ENCODE data around the gene SPATA32. TPM values are rescaled to one million over a fixed set of nuclear protein-coding genes. Genes with fewer than 3 reads are reported as not detected.
A peak's percentile ranks its signal among the peaks of the same experiment; 100 is the strongest.
"Not testable (repeated sequence)": the region's sequence is repeated elsewhere in the genome, so short reads cannot be mapped to it uniquely, and the experiment has no call there.

Gene SPATA32
- total RNA-seq, 2 donors from 2014 or later: 3.2 TPM; not detected in 1

DNA sequence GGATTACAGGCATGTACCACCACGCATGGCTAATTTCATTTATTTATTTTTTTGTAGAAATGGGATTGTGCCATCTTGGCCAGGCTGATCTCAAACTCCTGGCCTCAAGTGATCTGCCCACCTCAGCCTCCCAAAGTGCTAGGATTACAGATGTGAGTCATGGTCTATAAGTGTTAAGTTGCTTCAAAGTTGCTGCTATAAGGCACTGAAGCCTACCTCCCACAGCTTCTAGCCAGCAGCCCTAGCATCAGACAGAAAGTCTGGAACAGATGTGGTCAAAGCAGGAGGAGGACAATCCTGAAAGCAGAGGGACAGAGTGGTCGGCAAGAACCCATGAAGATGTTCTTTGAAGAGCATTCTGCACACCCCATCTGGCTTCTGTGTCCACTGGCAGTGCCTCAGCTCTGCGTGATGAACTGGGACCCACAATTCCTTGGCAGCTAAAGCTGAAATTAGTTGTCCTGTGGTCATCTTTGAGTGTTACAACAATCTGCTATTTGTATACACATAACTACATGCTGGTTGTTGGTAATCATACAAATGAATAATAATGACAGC, 43.7 kb upstream of the SPATA32 start:
- intact Hi-C loops (cut with DNase I): no loop called here
- WGBS: 62% methylated on average over 3 of the region's 3 CpGs

GRCh38 chr17:45302649-45303173, 40.8 kb upstream of the SPATA32 start:
- intact Hi-C loops (cut with DNase I): no loop called here
- no peaks in the 10 kb centered on the region for H3K36me3 ChIP-seq
- peak; percentile 43 for TF ChIP-seq POLR2AphosphoS5 (IDR thresholded peaks at IDR 0.05)
- no peak for TF ChIP-seq CTCF (IDR thresholded peaks at IDR 0.05)
- no peak for TF ChIP-seq POLR2A (IDR thresholded peaks at IDR 0.05)
- WGBS: 56% methylated on average over 10 of the region's 10 CpGs
- peaks cover 3% of the 10 kb centered on the region for H3K4me1 ChIP-seq (replicated peaks)
- H3K27ac ChIP-seq: peak overlapping the region; percentile 41 to 56
- H3K27me3 ChIP-seq (replicated peaks; ENCODE audit: insufficient read depth): no peaks in the 10 kb centered on the region
- H3K9me3 ChIP-seq: no peaks in the 10 kb centered on the region
- no peak for DNase-seq (ENCODE audit: low spot score)
- no peak overlapping the region for H3K4me3 ChIP-seq

More for the DNA sequence above, 43.7 kb upstream of the SPATA32 start:
- peaks cover 12% of the 10 kb centered on the region for H3K4me1 ChIP-seq (replicated peaks)
- peak overlapping the region in 1 of 2 donors; percentile 76 for H3K27ac ChIP-seq
- no peaks in the 10 kb centered on the region for H3K27me3 ChIP-seq (replicated peaks; ENCODE audit: insufficient read depth)
- DNase-seq (ENCODE audit: low spot score): no peak
- no peaks in the 10 kb centered on the region for H3K36me3 ChIP-seq
- H3K4me3 ChIP-seq: no peak overlapping the region
- TF ChIP-seq POLR2AphosphoS5 (IDR thresholded peaks at IDR 0.05) (no peak), CTCF (IDR thresholded peaks at IDR 0.05) (no peak), POLR2A (IDR thresholded peaks at IDR 0.05) (no peak)
- H3K9me3 ChIP-seq: no peaks in the 10 kb centered on the region

- intact Hi-C loops (cut with DNase I); H3K4me1 ChIP-seq (replicated peaks): not testable (repeated sequence)
- 84% methylated on average over 9 of the region's 9 CpGs for WGBS
Observed at GRCh38 chr17:45302220-45302619, 40.3 kb upstream of the SPATA32 start.

DNA sequence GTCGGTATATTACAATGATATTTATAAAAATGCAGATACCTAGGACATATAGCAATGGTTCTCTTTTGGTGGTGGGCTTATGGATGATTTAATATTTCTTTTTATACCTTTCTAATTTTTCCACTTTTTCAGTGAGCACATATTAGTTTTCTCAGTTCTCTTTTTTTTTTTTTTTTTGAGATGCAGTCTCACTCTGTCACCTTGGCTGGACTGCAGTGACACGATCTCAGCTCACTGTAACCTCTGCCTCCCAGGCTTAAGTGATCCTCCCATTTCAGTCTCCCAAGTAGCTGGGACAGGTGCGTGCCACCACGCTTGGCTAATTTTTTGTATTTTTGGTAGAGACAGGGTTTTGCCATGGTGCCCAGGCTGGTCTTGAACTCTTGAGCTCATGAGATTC, 39.8 kb upstream of the SPATA32 start:
- WGBS: 93% methylated on average over 4 of the region's 4 CpGs
- Histone ChIP-seq H3K36me3 (no peaks in the 10 kb centered on the region), H3K27me3 (replicated peaks; ENCODE audit: insufficient read depth) (no peaks in the 10 kb centered on the region), H3K9me3 (no peaks in the 10 kb centered on the region), H3K4me1 (replicated peaks) (peaks cover 7% of the 10 kb centered on the region), H3K27ac (peak overlapping the region in 1 of 2 donors; percentile 56), H3K4me3 (no peak overlapping the region)
- DNase-seq (ENCODE audit: low spot score): no peak
- intact Hi-C loops (cut with DNase I): no loop called here
- TF ChIP-seq POLR2A (IDR thresholded peaks at IDR 0.05) (no peak), CTCF (IDR thresholded peaks at IDR 0.05) (no peak), POLR2AphosphoS5 (IDR thresholded peaks at IDR 0.05) (no peak)

More at GRCh38 chr17:45302220-45302619, 40.3 kb upstream of the SPATA32 start:
- not testable (repeated sequence) for H3K36me3 ChIP-seq; H3K4me3 ChIP-seq; DNase-seq (ENCODE audit: low spot score); H3K9me3 ChIP-seq; H3K27me3 ChIP-seq (replicated peaks; ENCODE audit: insufficient read depth)
- H3K27ac ChIP-seq: peak overlapping the region; percentile 41 to 56

DNA sequence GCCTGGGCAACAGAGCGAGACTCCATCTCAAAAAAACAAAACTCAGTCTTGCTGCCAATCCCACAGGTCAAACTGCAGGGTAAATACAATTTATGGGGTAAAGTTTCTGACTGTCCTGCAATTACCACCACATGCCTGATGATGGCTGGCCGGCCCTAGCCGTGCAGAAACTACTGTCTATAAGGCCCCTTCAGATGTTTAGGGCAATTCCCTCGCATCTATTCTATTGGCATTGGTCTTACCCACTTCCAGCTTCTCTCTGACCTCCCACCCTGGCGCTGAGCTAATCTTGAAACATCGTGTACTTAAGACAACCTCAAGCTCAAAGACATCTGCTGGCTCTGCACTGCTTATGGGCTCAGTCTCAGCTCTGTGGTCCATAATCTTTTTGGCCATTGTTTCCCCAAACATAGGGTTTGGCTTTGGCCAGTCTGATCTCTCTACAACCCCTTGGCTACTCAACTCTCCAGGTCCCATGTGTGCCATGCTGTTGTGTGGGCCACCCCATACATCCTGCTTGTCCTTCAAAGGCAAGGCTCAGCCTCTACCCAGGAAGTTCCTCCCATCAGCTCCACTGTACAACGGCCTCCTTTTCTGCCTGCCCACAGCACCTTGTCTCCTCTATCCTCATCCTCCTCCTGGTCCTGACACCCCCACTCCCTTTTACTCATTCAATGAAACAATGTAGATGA, 38.3 kb upstream of the SPATA32 start:
- H3K4me3 ChIP-seq: no peak overlapping the region
- peaks cover 17% of the 10 kb centered on the region for H3K4me1 ChIP-seq (replicated peaks)
- intact Hi-C loops (cut with DNase I): no loop called here
- H3K27ac ChIP-seq: peak overlapping the region in 1 of 2 donors; percentile 3
- TF ChIP-seq POLR2A (IDR thresholded peaks at IDR 0.05) (no peak), POLR2AphosphoS5 (IDR thresholded peaks at IDR 0.05) (no peak), CTCF (IDR thresholded peaks at IDR 0.05) (no peak)
- DNase-seq (ENCODE audit: low spot score): no peak
- WGBS: 72% methylated on average over 7 of the region's 7 CpGs
- no peaks in the 10 kb centered on the region for H3K27me3 ChIP-seq (replicated peaks; ENCODE audit: insufficient read depth)
- H3K36me3 ChIP-seq: no peaks in the 10 kb centered on the region
- no peaks in the 10 kb centered on the region for H3K9me3 ChIP-seq
